ENCODE measurements around the gene COL1A2. TPM values are rescaled to one million over a fixed set of nuclear protein-coding genes. Genes with fewer than 3 reads are reported as not detected.

COL1A2 gene
- not detected for total RNA-seq
- not detected for polyA plus RNA-seq

DNA sequence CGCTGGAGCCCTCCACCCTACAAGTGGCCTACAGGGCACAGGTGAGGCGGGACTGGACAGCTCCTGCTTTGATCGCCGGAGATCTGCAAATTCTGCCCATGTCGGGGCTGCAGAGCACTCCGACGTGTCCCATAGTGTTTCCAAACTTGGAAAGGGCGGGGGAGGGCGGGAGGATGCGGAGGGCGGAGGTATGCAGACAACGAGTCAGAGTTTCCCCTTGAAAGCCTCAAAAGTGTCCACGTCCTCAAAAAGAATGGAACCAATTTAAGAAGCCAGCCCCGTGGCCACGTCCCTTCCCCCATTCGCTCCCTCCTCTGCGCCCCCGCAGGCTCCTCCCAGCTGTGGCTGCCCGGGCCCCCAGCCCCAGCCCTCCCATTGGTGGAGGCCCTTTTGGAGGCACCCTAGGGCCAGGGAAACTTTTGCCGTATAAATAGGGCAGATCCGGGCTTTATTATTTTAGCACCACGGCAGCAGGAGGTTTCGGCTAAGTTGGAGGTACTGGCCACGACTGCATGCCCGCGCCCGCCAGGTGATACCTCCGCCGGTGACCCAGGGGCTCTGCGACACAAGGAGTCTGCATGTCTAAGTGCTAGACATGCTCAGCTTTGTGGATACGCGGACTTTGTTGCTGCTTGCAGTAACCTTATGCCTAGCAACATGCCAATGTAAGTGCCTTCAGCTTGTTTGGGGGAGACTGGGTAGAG is at the start of gene COL1A2:
Gene COL1A2 (plus strand): TSS at position 459 of the 704 bp plus-strand sequence. CDS start 137 bp downstream, at position 596.
- H3K27me3 Mint-ChIP-seq, result peaks cover 35% of the 10 kb centered on the region
- Histone ChIP-seq H3K27ac (ENCODE audit: insufficient read depth, low read length, poor library complexity, severe bottlenecking) (no peak within 1 kb of the TSS), H3K36me3 (ENCODE audit: control insufficient read depth, insufficient read depth, low read length) (no peaks in the 10 kb centered on the region), H3K27me3 (ENCODE audit: control insufficient read depth, insufficient read depth, low read length) (peaks cover 19% of the 10 kb centered on the region), H3K9me3 (ENCODE audit: control insufficient read depth in 2 of 2, low read length in 2 of 2) (no peaks in the 10 kb centered on the region), H3K4me1 (ENCODE audit: control insufficient read depth, insufficient read depth, low read length, poor library complexity, severe bottlenecking) (peaks cover 9% of the 10 kb centered on the region), H3K4me3 (ENCODE audit: low read depth, low read length) (no peak within 1 kb of the TSS)
- H3K4me1 Mint-ChIP-seq, result peaks cover 5 to 14% (median 11%) of the 10 kb centered on the region in 4 donors
- no peaks in the 10 kb centered on the region for H3K36me3 Mint-ChIP-seq
- H3K27ac Mint-ChIP-seq, result peak within 1 kb of the TSS in 1 of 3 donors; percentile 23
- ATAC-seq (ENCODE audit: low read depth in 2 of 2) (no peak), DNase-seq (peak in 1 of 3 donors; percentile 2)
- peaks cover 0 to 5% (median 0%) of the 10 kb centered on the region in 7 donors for H3K9me3 Mint-ChIP-seq
- H3K4me3 Mint-ChIP-seq, result peak within 1 kb of the TSS in 1 of 4 donors; percentile 84

- Mint-ChIP-seq H3K4me1 (no peaks in the 10 kb centered on the region), H3K27ac (no peak overlapping the region), H3K36me3 (no peaks in the 10 kb centered on the region), H3K27me3 (no peaks in the 10 kb centered on the region), H3K9me3 (no peaks in the 10 kb centered on the region), H3K4me3 (no peak overlapping the region)
- Histone ChIP-seq H3K4me1 (ENCODE audit: control insufficient read depth, insufficient read depth, low read length, poor library complexity, severe bottlenecking) (no peaks in the 10 kb centered on the region), H3K9me3 (ENCODE audit: control insufficient read depth in 2 of 2, low read length in 2 of 2) (no peaks in the 10 kb centered on the region), H3K27ac (ENCODE audit: insufficient read depth, low read length, poor library complexity, severe bottlenecking) (no peak overlapping the region), H3K27me3 (ENCODE audit: control insufficient read depth, insufficient read depth, low read length) (no peaks in the 10 kb centered on the region), H3K36me3 (ENCODE audit: control insufficient read depth, insufficient read depth, low read length) (no peaks in the 10 kb centered on the region), H3K4me3 (ENCODE audit: low read depth, low read length) (no peak overlapping the region)
- ATAC-seq (ENCODE audit: low read depth in 2 of 2) (no peak), DNase-seq (no peak)
These were observed 48.8 kb upstream of the COL1A2 start for GRCh38 chr7:94345907-94346306.

- H3K36me3 Mint-ChIP-seq, result no peaks in the 10 kb centered on the region
- Histone ChIP-seq H3K36me3 (ENCODE audit: control insufficient read depth, insufficient read depth, low read length) (no peaks in the 10 kb centered on the region), H3K4me1 (ENCODE audit: control insufficient read depth, insufficient read depth, low read length, poor library complexity, severe bottlenecking) (no peaks in the 10 kb centered on the region), H3K27ac (ENCODE audit: insufficient read depth, low read length, poor library complexity, severe bottlenecking) (no peak overlapping the region), H3K9me3 (ENCODE audit: control insufficient read depth in 2 of 2, low read length in 2 of 2) (no peaks in the 10 kb centered on the region), H3K27me3 (ENCODE audit: control insufficient read depth, insufficient read depth, low read length) (no peaks in the 10 kb centered on the region), H3K4me3 (ENCODE audit: low read depth, low read length) (no peak overlapping the region)
- ATAC-seq (ENCODE audit: low read depth in 2 of 2) (no peak), DNase-seq (no peak)
- no peaks in the 10 kb centered on the region for H3K4me1 Mint-ChIP-seq
- H3K27ac Mint-ChIP-seq, result no peak overlapping the region
- no peaks in the 10 kb centered on the region for H3K27me3 Mint-ChIP-seq
- H3K9me3 Mint-ChIP-seq, result no peaks in the 10 kb centered on the region
- H3K4me3 Mint-ChIP-seq, result no peak overlapping the region
These were observed 46.6 kb upstream of the COL1A2 start for GRCh38 chr7:94348142-94348541.

DNA sequence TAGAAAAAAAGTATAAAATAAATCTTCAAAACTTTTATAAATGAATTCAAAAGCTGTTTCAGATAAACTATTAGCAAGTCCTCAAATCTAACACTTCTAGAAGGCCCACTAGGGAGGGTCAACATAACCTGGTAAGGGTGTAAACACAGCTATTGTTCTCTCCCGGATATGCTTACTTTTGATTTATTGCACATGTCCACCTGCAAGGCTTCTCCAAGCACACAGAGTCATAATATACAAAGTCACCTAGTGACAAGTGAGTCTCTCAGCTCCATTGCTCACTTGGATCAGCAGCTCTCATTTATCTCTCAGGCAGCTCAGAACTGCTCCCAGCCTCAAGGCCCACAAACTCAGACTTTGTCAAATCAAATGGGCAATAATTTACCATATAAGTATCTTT is 44.0 kb upstream of the COL1A2 start:
- Mint-ChIP-seq H3K9me3 (no peaks in the 10 kb centered on the region), H3K36me3 (no peaks in the 10 kb centered on the region), H3K27ac (no peak overlapping the region), H3K4me1 (no peaks in the 10 kb centered on the region), H3K27me3 (no peaks in the 10 kb centered on the region), H3K4me3 (no peak overlapping the region)
- Histone ChIP-seq H3K27ac (ENCODE audit: insufficient read depth, low read length, poor library complexity, severe bottlenecking) (no peak overlapping the region), H3K9me3 (ENCODE audit: control insufficient read depth in 2 of 2, low read length in 2 of 2) (no peaks in the 10 kb centered on the region), H3K36me3 (ENCODE audit: control insufficient read depth, insufficient read depth, low read length) (no peaks in the 10 kb centered on the region), H3K4me1 (ENCODE audit: control insufficient read depth, insufficient read depth, low read length, poor library complexity, severe bottlenecking) (no peaks in the 10 kb centered on the region), H3K4me3 (ENCODE audit: low read depth, low read length) (no peak overlapping the region), H3K27me3 (ENCODE audit: control insufficient read depth, insufficient read depth, low read length) (no peaks in the 10 kb centered on the region)
- ATAC-seq (ENCODE audit: low read depth in 2 of 2), result no peak
- DNase-seq, result no peak

GRCh38 chr7:94351703-94352102 is 43.0 kb upstream of the COL1A2 start:
- Mint-ChIP-seq H3K27ac (no peak overlapping the region), H3K4me3 (no peak overlapping the region), H3K9me3 (no peaks in the 10 kb centered on the region), H3K27me3 (no peaks in the 10 kb centered on the region), H3K36me3 (no peaks in the 10 kb centered on the region), H3K4me1 (no peaks in the 10 kb centered on the region)
- Histone ChIP-seq H3K4me3 (ENCODE audit: low read depth, low read length) (no peak overlapping the region), H3K27ac (ENCODE audit: insufficient read depth, low read length, poor library complexity, severe bottlenecking) (no peak overlapping the region), H3K9me3 (ENCODE audit: control insufficient read depth in 2 of 2, low read length in 2 of 2) (no peaks in the 10 kb centered on the region), H3K27me3 (ENCODE audit: control insufficient read depth, insufficient read depth, low read length) (no peaks in the 10 kb centered on the region), H3K4me1 (ENCODE audit: control insufficient read depth, insufficient read depth, low read length, poor library complexity, severe bottlenecking) (no peaks in the 10 kb centered on the region), H3K36me3 (ENCODE audit: control insufficient read depth, insufficient read depth, low read length) (no peaks in the 10 kb centered on the region)
- ATAC-seq (ENCODE audit: low read depth in 2 of 2) (no peak), DNase-seq (no peak)

GRCh38 chr7:94352887-94353286 is 41.8 kb upstream of the COL1A2 start:
- Histone ChIP-seq H3K9me3 (ENCODE audit: control insufficient read depth in 2 of 2, low read length in 2 of 2) (no peaks in the 10 kb centered on the region), H3K27me3 (ENCODE audit: control insufficient read depth, insufficient read depth, low read length) (no peaks in the 10 kb centered on the region), H3K27ac (ENCODE audit: insufficient read depth, low read length, poor library complexity, severe bottlenecking) (no peak overlapping the region), H3K4me3 (ENCODE audit: low read depth, low read length) (no peak overlapping the region), H3K4me1 (ENCODE audit: control insufficient read depth, insufficient read depth, low read length, poor library complexity, severe bottlenecking) (no peaks in the 10 kb centered on the region), H3K36me3 (ENCODE audit: control insufficient read depth, insufficient read depth, low read length) (no peaks in the 10 kb centered on the region)
- H3K27me3 Mint-ChIP-seq, result no peaks in the 10 kb centered on the region
- no peak for ATAC-seq (ENCODE audit: low read depth in 2 of 2)
- H3K4me3 Mint-ChIP-seq, result no peak overlapping the region
- no peak for DNase-seq
- peaks cover 0 to 5% (median 0%) of the 10 kb centered on the region in 7 donors for H3K9me3 Mint-ChIP-seq
- no peak overlapping the region for H3K27ac Mint-ChIP-seq
- no peaks in the 10 kb centered on the region for H3K4me1 Mint-ChIP-seq
- H3K36me3 Mint-ChIP-seq, result no peaks in the 10 kb centered on the region

- no peak overlapping the region for H3K27ac Mint-ChIP-seq
- Histone ChIP-seq H3K27ac (ENCODE audit: insufficient read depth, low read length, poor library complexity, severe bottlenecking) (no peak overlapping the region), H3K4me1 (ENCODE audit: control insufficient read depth, insufficient read depth, low read length, poor library complexity, severe bottlenecking) (no peaks in the 10 kb centered on the region), H3K4me3 (ENCODE audit: low read depth, low read length) (no peak overlapping the region), H3K36me3 (ENCODE audit: control insufficient read depth, insufficient read depth, low read length) (no peaks in the 10 kb centered on the region), H3K9me3 (ENCODE audit: control insufficient read depth in 2 of 2, low read length in 2 of 2) (no peaks in the 10 kb centered on the region), H3K27me3 (ENCODE audit: control insufficient read depth, insufficient read depth, low read length) (no peaks in the 10 kb centered on the region)
- no peaks in the 10 kb centered on the region for H3K4me1 Mint-ChIP-seq
- DNase-seq (no peak), ATAC-seq (ENCODE audit: low read depth in 2 of 2) (no peak)
- H3K36me3 Mint-ChIP-seq, result no peaks in the 10 kb centered on the region
- no peaks in the 10 kb centered on the region for H3K27me3 Mint-ChIP-seq
- H3K4me3 Mint-ChIP-seq, result no peak overlapping the region
- H3K9me3 Mint-ChIP-seq, result peaks cover 0 to 6% (median 0%) of the 10 kb centered on the region in 7 donors
These were observed 39.7 kb upstream of the COL1A2 start for GRCh38 chr7:94354953-94355352.

- Histone ChIP-seq H3K36me3 (ENCODE audit: control insufficient read depth, insufficient read depth, low read length) (no peaks in the 10 kb centered on the region), H3K4me1 (ENCODE audit: control insufficient read depth, insufficient read depth, low read length, poor library complexity, severe bottlenecking) (no peaks in the 10 kb centered on the region), H3K27me3 (ENCODE audit: control insufficient read depth, insufficient read depth, low read length) (no peaks in the 10 kb centered on the region), H3K4me3 (ENCODE audit: low read depth, low read length) (no peak overlapping the region), H3K27ac (ENCODE audit: insufficient read depth, low read length, poor library complexity, severe bottlenecking) (no peak overlapping the region), H3K9me3 (ENCODE audit: control insufficient read depth in 2 of 2, low read length in 2 of 2) (no peaks in the 10 kb centered on the region)
- Mint-ChIP-seq H3K27ac (no peak overlapping the region), H3K36me3 (no peaks in the 10 kb centered on the region), H3K4me3 (no peak overlapping the region), H3K4me1 (no peaks in the 10 kb centered on the region), H3K9me3 (peaks cover 0 to 6% (median 0%) of the 10 kb centered on the region in 7 donors), H3K27me3 (no peaks in the 10 kb centered on the region)
- ATAC-seq (ENCODE audit: low read depth in 2 of 2) (no peak), DNase-seq (no peak)
These were observed 39.2 kb upstream of the COL1A2 start for GRCh38 chr7:94355454-94355853.
